Activated B cell treated with CpG ODN at 0.5 μM for 24 hours (primary cell): Measurements from ENCODE around the gene COL4A4. TPM values are rescaled to one million over a fixed set of nuclear protein-coding genes. Genes with fewer than 3 reads are reported as not detected.

ENCODE experiments used
- ATAC-seq: fragments of 200-7000 bp; cut with Tn5 transposase; one replicate; pipeline ENCODE4 v1.10.0; 2021; ENCODE audit warnings: low read depth, mild to moderate bottlenecking, moderate library complexity
- CTCF ChIA-PET: fragments of 350-600 bp; sonication (Branson Sonifier 250); formaldehyde crosslinking; loops from one replicate; lab custom pipeline; 2021; ENCODE audit warnings: antibody characterized with exemption; lab: Charles Lee
- POLR2A ChIA-PET: fragments of 350-600 bp; sonication (Branson Sonifier 250); formaldehyde crosslinking; loops from one replicate; lab custom pipeline; 2021; ENCODE audit warnings: antibody characterized with exemption; lab: Charles Lee
- DNase-seq: peaks from one replicate; pipeline ENCODE4 v3.0.0; 2022
- H3K27ac Mint-ChIP-seq: one replicate; pipeline ENCODE4 v1.8.0; 2020; ENCODE audit warnings: mixed read lengths
- H3K27me3 Mint-ChIP-seq: one replicate; pipeline ENCODE4 v1.8.0; 2021; ENCODE audit warnings: mixed read lengths
- H3K36me3 Mint-ChIP-seq: one replicate; pipeline ENCODE4 v1.8.0; 2021; ENCODE audit warnings: low read depth, mixed read lengths
- H3K4me1 Mint-ChIP-seq: one replicate; pipeline ENCODE4 v1.8.0; 2021; ENCODE audit warnings: mixed read lengths
- H3K4me3 Mint-ChIP-seq: one replicate; pipeline ENCODE4 v1.8.0; 2020; ENCODE audit warnings: mild to moderate bottlenecking, mixed read lengths
- H3K9me3 Mint-ChIP-seq: one replicate; pipeline ENCODE4 v1.8.0; 2020; ENCODE audit warnings: mixed read lengths
- CTCF ChIP-seq: fragments of 200-600 bp; IDR thresholded peaks from one replicate; pipeline ENCODE4 v1.8.0; 2022; ENCODE audit warnings: antibody characterized with exemption, mild to moderate bottlenecking
- intact Hi-C: fragments of 100-400 bp; cut with micrococcal nuclease; formaldehyde crosslinking; loops from one replicate; pipeline ENCODE4 v1.15.1; 2024
- total RNA-seq: library from RNA; stranded (reverse); gene quantifications from 2 replicates; pipeline ENCODE4 v1.2.3, GENCODE V29; 2022

Gene COL4A4
- total RNA-seq, 1 donor from 2014 or later = 10.9 TPM

- H3K27ac Mint-ChIP-seq = no peak overlapping the region
- peaks cover 11% of the 10 kb centered on the region for H3K4me1 Mint-ChIP-seq
- intact Hi-C loops = no loop called here
- TF ChIP-seq CTCF = no peak
- H3K9me3 Mint-ChIP-seq = no peaks in the 10 kb centered on the region
- H3K27me3 Mint-ChIP-seq = no peaks in the 10 kb centered on the region
- DNase-seq (no peak), ATAC-seq (no peak)
- ChIA-PET POLR2A (no interaction called here), CTCF (no interaction called here)
- H3K4me3 Mint-ChIP-seq = no peak overlapping the region
- peaks cover 32% of the 10 kb centered on the region for H3K36me3 Mint-ChIP-seq
These were observed 185.0 kb downstream of the COL4A4 start for GRCh38 chr2:226979004-226979403.

- Mint-ChIP-seq H3K4me1 (peaks cover 7% of the 10 kb centered on the region), H3K4me3 (no peak overlapping the region), H3K27me3 (no peaks in the 10 kb centered on the region), H3K36me3 (peaks cover 38% of the 10 kb centered on the region), H3K9me3 (no peaks in the 10 kb centered on the region), H3K27ac (no peak overlapping the region)
- POLR2A ChIA-PET = no interaction called here
- DNase-seq (no peak), ATAC-seq (no peak)
- CTCF ChIA-PET = no interaction called here
- no peak for TF ChIP-seq CTCF
- intact Hi-C loops = no loop called here
These were observed 185.7 kb downstream of the COL4A4 start for GRCh38 chr2:226978300-226978699.

GRCh38 chr2:226977775-226978190 lies 186.2 kb downstream of the COL4A4 start:
- Mint-ChIP-seq H3K27ac (no peak overlapping the region), H3K27me3 (no peaks in the 10 kb centered on the region), H3K4me3 (no peak overlapping the region), H3K4me1 (peaks cover 6% of the 10 kb centered on the region), H3K9me3 (no peaks in the 10 kb centered on the region), H3K36me3 (peaks cover 42% of the 10 kb centered on the region)
- DNase-seq (no peak), ATAC-seq (no peak)
- CTCF ChIA-PET = no interaction called here
- intact Hi-C loops = no loop called here
- POLR2A ChIA-PET = no interaction called here
- TF ChIP-seq CTCF = no peak

- peaks cover 37% of the 10 kb centered on the region for H3K4me1 Mint-ChIP-seq
- no peak overlapping the region for H3K27ac Mint-ChIP-seq
- intact Hi-C loops = no loop called here
- no peak overlapping the region for H3K4me3 Mint-ChIP-seq
- no peak for DNase-seq
- H3K36me3 Mint-ChIP-seq = peaks cover 34% of the 10 kb centered on the region
- ATAC-seq = no peak
- H3K9me3 Mint-ChIP-seq = no peaks in the 10 kb centered on the region
- ChIA-PET POLR2A (no interaction called here), CTCF (no interaction called here)
- H3K27me3 Mint-ChIP-seq = no peaks in the 10 kb centered on the region
- no peak for TF ChIP-seq CTCF
These were observed 190.2 kb downstream of the COL4A4 start for GRCh38 chr2:226973816-226974215.

GRCh38 chr2:226971770-226972169 lies 192.2 kb downstream of the COL4A4 start:
- CTCF ChIA-PET = interaction anchor here (1.3 kb wide), 1 partner anchor 169 kb away, joined by 3 read pairs; no protein-coding TSS in a partner anchor
- Mint-ChIP-seq H3K27ac (peak overlapping the region; percentile 97), H3K4me1 (peaks cover 42% of the 10 kb centered on the region), H3K27me3 (no peaks in the 10 kb centered on the region), H3K9me3 (no peaks in the 10 kb centered on the region), H3K36me3 (peaks cover 30% of the 10 kb centered on the region), H3K4me3 (peak overlapping the region; percentile 84)
- POLR2A ChIA-PET = interaction anchor here (0.7 to 3.3 kb wide), 7 partner anchors 14 to 170 kb away, joined by 3 to 17 read pairs (median 4); partner anchors contain the start of gene RHBDD1
- ATAC-seq = no peak
- no peak for TF ChIP-seq CTCF
- intact Hi-C loops = loop anchor here (1.0 kb wide), 2 partner anchors 66 to 135 kb away; partner anchors contain the start of gene RHBDD1
- DNase-seq = no peak
